Left renal pelvis (tissue), 4 donors: ENCODE results near the gene MEGF8. TPM values are rescaled to one million over a fixed set of nuclear protein-coding genes. Genes with fewer than 3 reads are reported as not detected.

ENCODE experiments used
- DNase-seq, 4 donors: peaks; one replicate each; pipeline ENCODE4 v3.0.0-alpha.2; 2013; ENCODE audit warnings: low read depth in 4 of 4, low spot score in 3 of 4
- polyA plus RNA-seq, 4 donors: library from polyadenylated mRNA; unstranded; fragments of 120-200 nt; gene quantifications; one replicate each; pipeline ENCODE4 v1.2.1, GENCODE V29; 2013; ENCODE audit not compliant: insufficient read length in 4 of 4

Gene MEGF8
- polyA plus RNA-seq, 4 donors: 33.0 to 47.3 (median 36.3) TPM

DNA sequence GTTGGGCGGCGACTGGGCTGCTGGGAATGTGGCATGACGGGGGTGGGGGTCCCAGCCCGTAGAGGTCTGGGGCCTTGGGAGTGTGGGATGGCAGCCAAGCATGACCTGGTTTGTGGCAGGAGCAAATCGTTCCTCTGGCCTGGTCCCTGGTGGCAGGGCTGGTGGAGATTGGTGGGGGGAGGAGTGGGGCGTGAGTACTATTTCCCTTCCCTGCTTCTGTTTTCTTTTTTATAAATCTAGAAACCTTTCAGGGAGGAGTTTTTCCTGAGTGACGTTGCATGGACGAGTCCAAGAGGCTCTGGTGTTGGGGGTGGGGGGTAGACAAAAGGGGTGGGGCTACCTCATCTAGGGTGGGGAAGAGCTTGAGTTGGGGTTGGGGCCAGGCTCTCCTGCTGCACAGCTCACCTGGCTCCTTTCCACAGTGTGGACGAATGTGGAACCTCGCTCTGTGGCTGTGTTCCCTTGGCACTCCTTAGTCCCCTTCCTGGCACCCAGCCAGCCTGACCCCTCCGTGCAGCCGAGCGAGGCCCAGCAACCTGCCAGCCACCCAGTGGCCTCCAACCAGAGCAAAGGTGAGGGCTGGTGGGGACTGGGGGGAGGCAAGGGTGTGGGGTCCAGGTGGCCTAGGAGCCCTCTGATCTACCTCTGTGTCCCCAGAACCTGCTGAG is 39.0 kb upstream of the MEGF8 start:
- DNase-seq: no peak

GRCh38 chr19:42287017-42287826 is 38.2 kb upstream of the MEGF8 start:
- no peak for DNase-seq

GRCh38 chr19:42287827-42288107 is 37.7 kb upstream of the MEGF8 start:
- DNase-seq: no peak

GRCh38 chr19:42288387-42288786 is 37.0 kb upstream of the MEGF8 start:
- DNase-seq: no peak

- no peak for DNase-seq
These were observed 36.4 kb upstream of the MEGF8 start for GRCh38 chr19:42288881-42289555.

GRCh38 chr19:42289556-42290041 is 35.8 kb upstream of the MEGF8 start:
- DNase-seq: no peak

- DNase-seq: no peak
These were observed 35.3 kb upstream of the MEGF8 start for GRCh38 chr19:42290136-42290522.

DNA sequence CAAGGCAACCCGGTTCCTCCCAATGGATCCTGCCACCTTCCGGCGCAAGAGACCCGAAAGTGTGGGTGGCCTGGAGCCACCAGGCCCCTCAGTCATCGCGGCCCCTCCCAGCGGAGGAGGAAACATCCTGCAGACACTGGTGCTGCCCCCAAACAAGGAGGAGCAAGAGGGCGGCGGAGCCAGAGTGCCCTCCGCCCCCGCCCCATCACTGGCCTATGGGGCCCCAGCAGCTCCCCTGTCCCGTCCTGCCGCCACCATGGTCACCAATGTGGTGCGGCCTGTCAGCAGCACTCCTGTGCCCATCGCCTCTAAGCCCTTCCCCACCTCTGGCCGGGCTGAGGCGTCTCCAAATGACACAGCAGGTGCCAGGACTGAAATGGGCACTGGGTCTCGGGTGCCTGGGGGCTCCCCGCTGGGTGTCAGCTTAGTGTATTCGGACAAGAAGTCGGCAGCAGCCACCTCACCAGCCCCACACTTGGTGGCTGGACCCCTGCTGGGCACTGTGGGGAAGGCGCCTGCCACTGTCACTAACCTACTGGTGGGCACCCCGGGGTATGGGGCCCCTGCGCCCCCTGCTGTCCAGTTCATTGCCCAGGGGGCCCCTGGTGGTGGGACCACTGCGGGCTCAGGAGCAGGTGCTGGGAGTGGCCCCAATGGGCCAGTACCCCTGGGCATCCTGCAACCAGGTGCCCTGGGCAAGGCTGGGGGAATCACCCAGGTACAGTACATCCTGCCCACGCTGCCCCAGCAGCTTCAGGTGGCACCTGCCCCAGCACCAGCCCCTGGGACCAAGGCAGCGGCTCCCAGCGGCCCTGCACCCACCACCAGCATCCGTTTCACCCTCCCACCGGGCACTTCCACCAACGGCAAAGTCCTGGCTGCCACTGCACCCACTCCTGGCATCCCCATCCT is 34.7 kb upstream of the MEGF8 start:
- DNase-seq: no peak

DNA sequence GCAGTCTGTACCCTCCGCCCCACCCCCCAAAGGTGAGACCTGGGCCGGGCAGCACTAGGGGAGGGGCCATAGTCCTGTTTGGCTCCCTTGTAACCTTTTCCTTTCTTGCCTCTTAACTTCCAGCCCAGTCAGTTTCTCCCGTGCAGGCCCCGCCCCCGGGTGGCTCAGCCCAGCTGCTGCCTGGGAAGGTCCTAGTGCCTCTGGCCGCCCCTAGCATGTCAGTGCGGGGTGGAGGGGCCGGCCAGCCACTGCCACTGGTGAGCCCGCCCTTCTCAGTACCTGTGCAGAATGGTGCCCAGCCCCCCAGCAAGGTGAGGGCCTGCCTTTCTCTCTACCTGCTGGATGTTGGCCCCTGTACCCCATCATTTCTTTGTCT is 34.0 kb upstream of the MEGF8 start:
- no peak for DNase-seq

GRCh38 chr19:42292042-42292960 is 33.1 kb upstream of the MEGF8 start:
- no peak for DNase-seq

DNA sequence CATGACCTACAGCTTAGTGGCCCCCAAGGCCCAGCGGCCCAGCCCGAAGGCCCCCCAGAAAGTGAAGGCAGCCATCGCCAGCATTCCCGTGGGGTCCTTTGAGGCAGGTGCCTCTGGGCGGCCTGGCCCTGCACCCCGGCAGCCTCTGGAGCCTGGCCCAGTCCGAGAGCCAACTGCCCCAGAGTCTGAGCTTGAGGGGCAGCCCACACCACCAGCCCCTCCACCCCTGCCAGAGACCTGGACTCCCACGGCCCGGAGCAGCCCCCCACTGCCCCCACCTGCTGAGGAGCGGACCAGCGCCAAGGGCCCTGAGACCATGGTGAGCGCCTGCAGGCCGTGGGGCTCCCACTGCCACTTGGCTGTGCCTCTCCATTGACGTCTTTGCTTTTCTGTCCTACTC is 32.5 kb upstream of the MEGF8 start:
- DNase-seq: no peak

- DNase-seq: no peak
These were observed 31.9 kb upstream of the MEGF8 start for GRCh38 chr19:42293540-42293939.

DNA sequence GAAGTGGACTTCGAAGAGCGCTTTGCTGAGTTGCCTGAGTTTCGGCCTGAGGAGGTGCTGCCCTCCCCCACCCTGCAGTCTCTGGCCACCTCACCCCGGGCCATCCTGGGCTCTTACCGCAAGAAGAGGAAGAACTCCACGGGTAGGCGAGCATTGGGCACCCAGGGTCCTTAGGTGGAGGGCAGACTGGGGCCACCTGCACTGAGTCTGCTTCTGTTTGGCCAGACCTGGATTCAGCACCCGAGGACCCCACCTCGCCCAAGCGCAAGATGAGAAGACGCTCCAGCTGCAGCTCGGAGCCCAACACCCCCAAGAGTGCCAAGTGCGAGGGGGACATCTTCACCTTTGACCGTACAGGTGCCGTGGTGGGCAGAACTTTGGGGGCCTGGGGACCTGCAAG is 31.5 kb upstream of the MEGF8 start:
- DNase-seq: no peak

DNA sequence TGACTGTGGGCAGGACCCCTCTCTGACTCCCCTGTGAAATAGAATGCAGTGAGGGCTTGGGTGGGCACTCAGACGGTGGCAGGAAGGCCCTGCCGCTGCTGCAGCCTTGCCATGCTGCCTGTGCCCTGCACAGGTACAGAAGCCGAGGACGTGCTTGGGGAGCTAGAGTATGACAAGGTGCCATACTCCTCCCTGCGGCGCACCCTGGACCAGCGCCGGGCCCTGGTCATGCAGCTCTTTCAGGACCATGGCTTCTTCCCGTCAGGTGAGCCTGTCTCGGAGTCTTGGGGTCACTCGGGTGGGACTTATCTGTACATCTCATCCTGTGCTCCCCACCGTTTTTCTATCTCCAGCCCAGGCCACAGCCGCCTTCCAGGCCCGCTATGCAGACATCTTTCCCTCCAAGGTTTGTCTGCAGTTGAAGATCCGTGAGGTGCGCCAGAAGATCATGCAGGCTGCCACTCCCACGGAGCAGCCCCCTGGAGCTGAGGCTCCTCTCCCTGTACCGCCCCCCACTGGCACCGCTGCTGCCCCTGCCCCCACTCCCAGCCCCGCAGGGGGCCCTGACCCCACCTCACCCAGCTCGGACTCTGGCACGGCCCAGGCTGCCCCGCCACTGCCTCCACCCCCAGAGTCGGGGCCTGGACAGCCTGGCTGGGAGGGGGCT is 30.8 kb upstream of the MEGF8 start:
- DNase-seq: no peak

DNA sequence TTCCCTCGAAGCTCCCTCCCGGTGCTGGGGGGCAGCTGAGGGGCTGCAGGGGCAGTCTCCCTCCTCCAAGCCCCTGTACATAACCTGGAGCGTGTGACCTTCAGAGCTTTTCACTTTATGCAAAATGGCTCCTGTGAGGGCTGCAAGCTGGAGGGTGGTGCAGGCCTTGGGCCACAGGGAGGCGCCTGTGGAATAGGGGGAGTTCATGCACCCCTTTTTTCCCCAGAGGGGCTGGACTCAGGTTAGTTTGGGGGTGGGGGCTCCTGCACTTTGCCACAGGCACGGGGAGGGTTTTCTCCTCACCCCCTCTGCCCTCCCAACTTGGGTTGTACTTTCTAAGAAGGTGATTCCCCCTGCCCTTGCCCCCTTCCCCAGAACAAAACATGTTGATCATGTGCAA is 30.1 kb upstream of the MEGF8 start:
- no peak for DNase-seq

- DNase-seq: no peak
These were observed 29.5 kb upstream of the MEGF8 start for GRCh38 chr19:42295831-42296525.

DNA sequence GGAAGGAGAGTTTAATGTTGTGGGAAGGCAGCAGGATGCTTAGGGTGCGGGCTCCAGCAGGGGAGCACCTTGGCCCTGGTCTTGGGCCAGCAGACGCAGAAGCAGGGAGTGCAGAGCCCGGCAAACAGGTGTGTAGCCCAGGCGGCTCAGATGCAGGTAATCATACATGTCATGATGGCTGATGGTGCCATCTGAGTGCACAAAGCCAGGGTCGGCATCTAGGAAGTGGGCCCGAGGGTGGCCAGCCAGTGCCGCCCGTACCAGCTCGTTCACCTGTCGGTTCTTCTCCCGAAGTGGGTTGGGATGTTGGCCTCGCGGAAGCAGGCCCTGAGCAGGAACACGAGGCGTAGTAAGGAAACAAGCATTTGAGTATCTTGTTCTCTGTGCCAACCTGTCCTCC is 28.4 kb upstream of the MEGF8 start:
- DNase-seq: no peak

- DNase-seq: no peak
These were observed 23.7 kb upstream of the MEGF8 start, which contains the start of gene PRR19 for GRCh38 chr19:42301646-42302203. Gene PRR19 (plus strand): TSS chr19:42302132. CDS start chr19:42309585, 7,453 bp downstream.
